OCI-LY3 (cell line): ENCODE data around the gene PFDN1.

Source experiments
- H2AFZ ChIP-seq: fragments of 200-600, 300-600 bp; shearing (Covaris generic); 2 replicates; pipeline ENCODE4 v1.6.0; 2014; ENCODE audit warnings: antibody characterized with exemption, low read depth, low read length
- H3K27ac ChIP-seq: fragments of 200-600, 300-600 bp; sonication (generic); 2 replicates; pipeline ENCODE4 v1.5.1; 2014; ENCODE audit warnings: mild to moderate bottlenecking, low read length, moderate library complexity, mixed read lengths
- H3K27me3 ChIP-seq: fragments of 200-600, 300-600 bp; sonication (generic); 2 replicates; pipeline ENCODE4 v1.6.1; 2014; ENCODE audit warnings: low read depth, low read length, mixed read lengths
- H3K36me3 ChIP-seq: fragments of 200-600, 300-600 bp; sonication (generic); replicated peaks from 2 replicates; pipeline ENCODE3; 2014; ENCODE audit warnings: low read depth, low read length, mixed read lengths
- H3K4me1 ChIP-seq: fragments of 300-600, 200-600 bp; sonication (generic); 2 replicates; pipeline ENCODE4 v1.6.1; 2014; ENCODE audit warnings: low read length, mixed read lengths
- H3K4me2 ChIP-seq: fragments of 200-600, 300-600 bp; sonication (generic); 2 replicates; pipeline ENCODE4 v1.6.1; 2014; ENCODE audit warnings: low read length, mixed read lengths
- H3K4me3 ChIP-seq: fragments of 300-600, 200-600 bp; sonication (generic); 2 replicates; pipeline ENCODE4 v1.5.1; 2014; ENCODE audit warnings: antibody characterized with exemption, mild to moderate bottlenecking, low read length, moderate library complexity
- H3K79me2 ChIP-seq: fragments of 300-600, 200-600 bp; shearing (Covaris generic); 2 replicates; pipeline ENCODE4 v1.6.1; 2014; ENCODE audit warnings: mild to moderate bottlenecking, low read length, mixed read lengths
- H3K9ac ChIP-seq: fragments of 300-600, 200-600 bp; shearing (Covaris generic); 2 replicates; pipeline ENCODE4 v1.6.0; 2014; ENCODE audit warnings: mild to moderate bottlenecking, low read length, moderate library complexity
- H3K9me3 ChIP-seq: fragments of 200-600, 300-600 bp; shearing (Covaris generic); 2 replicates; pipeline ENCODE4 v1.6.1; 2014; ENCODE audit warnings: low read length, mixed read lengths; ENCODE audit not compliant: insufficient read depth
- H4K20me1 ChIP-seq: fragments of 200-600, 300-600 bp; sonication (generic); 2 replicates; pipeline ENCODE4 v1.6.1; 2016; ENCODE audit warnings: low read length, mixed read lengths; ENCODE audit not compliant: insufficient read depth
- CTCF ChIP-seq: fragments of 200-600, 300-600 bp; sonication (generic); IDR thresholded peaks from 2 replicates; pipeline ENCODE4 v1.5.1; 2014; ENCODE audit warnings: antibody characterized with exemption, low read length, low read depth
- EZH2phosphoT487 ChIP-seq: fragments of 200-600 bp; shearing (Covaris generic); IDR thresholded peaks from 2 replicates; pipeline ENCODE4 v1.6.1; 2018; ENCODE audit warnings: antibody characterized with exemption, mixed run types, low read depth

PFDN1 gene

GRCh38 chr5:140341591-140341990 is 38.7 kb upstream of the PFDN1 start:
- no peak for TF ChIP-seq CTCF
- no peak for TF ChIP-seq EZH2phosphoT487
- Histone ChIP-seq H3K4me3 (no peak overlapping the region), H3K27me3 (0 out of 2 replicates have a peak, but pooled peaks cover 5% of the 10 kb centered on the region), H4K20me1 (no peaks in the 10 kb centered on the region), H3K9me3 (no peaks in the 10 kb centered on the region), H3K27ac (no peak overlapping the region), H3K4me1 (peaks cover 17% of the 10 kb centered on the region), H3K4me2 (no peak overlapping the region), H3K79me2 (no peaks in the 10 kb centered on the region), H2AFZ (no peak overlapping the region), H3K9ac (no peak overlapping the region), H3K36me3 (no peaks in the 10 kb centered on the region)

GRCh38 chr5:140340605-140341121 is 37.8 kb upstream of the PFDN1 start:
- Histone ChIP-seq H3K79me2 (no peaks in the 10 kb centered on the region), H3K4me1 (peaks cover 17% of the 10 kb centered on the region), H3K9me3 (no peaks in the 10 kb centered on the region), H3K27me3 (0 out of 2 replicates have a peak, but pooled peaks cover 3% of the 10 kb centered on the region), H4K20me1 (no peaks in the 10 kb centered on the region), H3K9ac (no peak overlapping the region), H2AFZ (no peak overlapping the region), H3K4me3 (no peak overlapping the region), H3K36me3 (no peaks in the 10 kb centered on the region), H3K27ac (no peak overlapping the region), H3K4me2 (no peak overlapping the region)
- no peak for TF ChIP-seq CTCF
- no peak for TF ChIP-seq EZH2phosphoT487

GRCh38 chr5:140339636-140340035 is 36.7 kb upstream of the PFDN1 start:
- H3K4me1 ChIP-seq: peaks cover 17% of the 10 kb centered on the region
- no peak overlapping the region for H3K9ac ChIP-seq
- no peaks in the 10 kb centered on the region for H4K20me1 ChIP-seq
- no peaks in the 10 kb centered on the region for H3K79me2 ChIP-seq
- no peak for TF ChIP-seq EZH2phosphoT487
- no peak for TF ChIP-seq CTCF
- H3K27me3 ChIP-seq: no peaks in the 10 kb centered on the region
- H3K27ac ChIP-seq: no peak overlapping the region
- no peak overlapping the region for H2AFZ ChIP-seq
- H3K9me3 ChIP-seq: no peaks in the 10 kb centered on the region
- no peaks in the 10 kb centered on the region for H3K36me3 ChIP-seq
- no peak overlapping the region for H3K4me2 ChIP-seq
- no peak overlapping the region for H3K4me3 ChIP-seq

- no peaks in the 10 kb centered on the region for H3K9me3 ChIP-seq
- H3K79me2 ChIP-seq: no peaks in the 10 kb centered on the region
- no peak overlapping the region for H3K4me3 ChIP-seq
- H4K20me1 ChIP-seq: no peaks in the 10 kb centered on the region
- no peaks in the 10 kb centered on the region for H3K27me3 ChIP-seq
- H3K9ac ChIP-seq: no peak overlapping the region
- H3K36me3 ChIP-seq: no peaks in the 10 kb centered on the region
- no peak overlapping the region for H2AFZ ChIP-seq
- peaks cover 17% of the 10 kb centered on the region for H3K4me1 ChIP-seq
- H3K4me2 ChIP-seq: no peak overlapping the region
- no peak for TF ChIP-seq CTCF
- no peak for TF ChIP-seq EZH2phosphoT487
- H3K27ac ChIP-seq: no peak overlapping the region
These were observed 36.0 kb upstream of the PFDN1 start for GRCh38 chr5:140338908-140339307.
